Stimulated activated naive CD8-positive, alpha-beta T cell treated with anti-CD3 and anti-CD28 coated beads, Interleukin-15, Interleukin-2, amounts not matched to agents 100 U/mL and 50 U/mL, for 24 hours (primary cell): ENCODE data around the gene SERPINE1.

ENCODE experiments used
- ATAC-seq: fragments of 150-1000 bp; cut with Tn5 transposase; one replicate; pipeline ENCODE4 v1.10.0; 2021
- DNase-seq: peaks from one replicate; pipeline ENCODE4 v3.0.0; 2021

Gene SERPINE1

DNA sequence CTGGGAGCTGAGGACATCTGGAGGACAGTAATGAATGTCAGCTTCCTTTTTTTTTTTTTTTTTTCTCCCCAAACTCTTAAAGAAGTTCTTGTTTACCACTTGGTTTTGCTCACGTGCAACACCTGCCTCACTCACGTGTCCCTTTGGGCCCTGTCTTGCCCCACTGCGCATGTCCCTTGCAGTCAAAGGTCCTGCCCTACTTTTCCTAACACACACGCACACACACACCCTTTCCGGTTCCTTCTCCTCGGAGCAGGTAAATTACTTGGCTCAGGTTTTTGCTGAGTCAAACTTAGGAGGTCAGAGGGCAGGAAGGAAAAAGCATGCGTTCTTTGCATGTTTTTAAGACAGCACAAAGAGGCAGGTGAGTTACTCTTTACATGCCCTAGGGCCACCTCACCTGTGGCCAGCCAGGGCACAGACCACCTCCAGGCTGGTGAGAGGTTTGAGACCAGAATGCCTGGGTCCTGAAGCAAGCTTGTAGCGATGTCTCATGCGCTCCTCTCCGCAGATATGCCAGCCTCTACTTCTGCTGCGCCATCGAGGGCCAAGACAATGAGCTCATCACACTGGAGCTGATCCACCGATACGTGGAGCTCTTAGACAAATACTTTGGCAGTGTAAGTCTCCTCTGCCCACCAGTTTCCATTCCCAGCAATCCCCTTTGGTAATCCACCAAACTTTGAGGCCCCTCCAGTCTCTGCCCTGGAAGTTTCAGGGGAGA lies 30.1 kb downstream of the SERPINE1 start:
- no peak for ATAC-seq
- no peak for DNase-seq

GRCh38 chr7:101159696-101160674 lies 33.1 kb downstream of the SERPINE1 start:
- DNase-seq (no peak), ATAC-seq (no peak)

GRCh38 chr7:101160910-101161309 lies 34.0 kb downstream of the SERPINE1 start:
- ATAC-seq (no peak), DNase-seq (no peak)

- no peak for ATAC-seq
These were observed 35.0 kb downstream of the SERPINE1 start for GRCh38 chr7:101161692-101162471.

DNA sequence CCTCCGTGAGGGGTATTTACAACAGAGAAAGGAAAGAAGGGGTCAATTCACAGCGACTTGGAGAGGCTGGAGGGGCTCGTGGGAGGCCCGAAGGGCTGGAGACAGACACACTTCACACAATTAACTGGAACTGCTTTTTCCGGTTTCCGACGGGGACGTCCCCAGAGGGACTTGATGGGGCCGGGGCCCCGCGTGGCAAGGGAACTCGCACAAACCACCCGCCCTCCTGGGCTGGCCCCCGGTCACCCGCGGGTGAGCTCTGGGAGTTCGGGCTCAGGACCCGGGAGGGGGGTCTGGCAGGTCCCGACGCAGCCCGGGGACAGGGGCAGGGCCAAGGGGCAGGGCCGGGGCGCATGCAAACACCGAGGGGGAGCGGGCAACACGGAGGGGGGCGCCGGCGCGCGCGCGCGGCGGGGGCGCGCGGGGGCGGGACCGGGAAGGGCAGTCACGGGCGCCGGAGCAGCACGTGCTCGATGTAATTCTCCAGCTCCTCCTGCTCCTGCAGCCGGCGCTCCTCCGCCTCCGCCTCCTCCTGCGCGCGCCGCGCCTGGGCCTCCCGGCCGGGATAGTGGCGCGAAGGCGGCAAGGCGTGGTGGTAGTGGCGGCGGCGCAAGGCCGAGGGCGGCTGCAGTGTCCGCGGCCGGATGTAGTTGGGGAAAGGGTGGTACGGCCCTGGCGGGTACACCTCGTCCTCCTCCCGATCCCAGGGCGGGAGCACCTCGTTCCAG lies 35.8 kb downstream of the SERPINE1 start:
- ATAC-seq (no peak), DNase-seq (peak; percentile 35)

More at GRCh38 chr7:101161692-101162471, 35.0 kb downstream of the SERPINE1 start:
- DNase-seq, result no peak

GRCh38 chr7:101163279-101164070 lies 36.6 kb downstream of the SERPINE1 start:
- DNase-seq (no peak), ATAC-seq (no peak)

DNA sequence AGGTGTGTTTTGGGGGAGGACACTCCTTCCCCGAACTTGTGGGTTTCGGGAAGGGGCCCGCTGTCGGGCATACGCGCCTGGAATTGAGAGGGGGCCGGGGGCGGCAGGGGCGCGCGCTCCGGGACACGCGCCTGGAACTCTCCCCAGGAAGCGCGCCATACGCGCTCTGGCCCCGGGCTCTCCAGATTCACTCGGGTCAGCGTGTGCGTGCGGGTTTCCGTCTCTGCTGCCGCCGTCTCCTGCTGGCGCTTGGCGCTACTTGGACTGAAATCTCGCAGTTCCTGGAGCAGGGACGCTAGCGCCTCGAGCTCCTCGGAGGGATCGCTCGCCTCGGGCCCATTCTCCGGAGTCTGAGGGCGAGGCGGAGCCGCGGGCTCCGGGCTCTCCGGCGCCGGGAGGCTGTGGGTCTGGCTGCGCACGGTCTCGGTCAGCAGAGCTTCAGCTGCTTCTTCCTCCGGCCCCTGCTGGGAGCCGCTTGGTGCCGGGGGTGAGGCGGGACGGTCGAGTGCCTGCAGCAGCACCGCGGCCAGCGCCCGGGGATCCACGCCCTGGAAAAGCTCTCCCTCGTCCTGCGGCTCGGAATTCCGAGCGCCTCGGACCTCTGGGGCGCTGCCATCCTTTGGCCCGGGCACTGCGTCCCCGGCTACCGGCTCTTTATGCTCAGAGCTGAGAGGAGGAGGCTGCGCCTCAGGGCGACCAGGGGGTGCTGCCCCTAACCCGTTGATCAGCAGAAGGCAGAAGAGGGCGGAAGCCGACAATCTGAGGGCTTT lies 37.4 kb downstream of the SERPINE1 start:
- no peak for DNase-seq
- ATAC-seq, result no peak

GRCh38 chr7:101165075-101165957 lies 38.4 kb downstream of the SERPINE1 start, which contains the start of gene VGF:
Gene VGF (minus strand): TSS chr7:101165569. CDS start chr7:101164843, 726 bp downstream.
- DNase-seq (peak; percentile 96), ATAC-seq (peak; percentile 78)

DNA sequence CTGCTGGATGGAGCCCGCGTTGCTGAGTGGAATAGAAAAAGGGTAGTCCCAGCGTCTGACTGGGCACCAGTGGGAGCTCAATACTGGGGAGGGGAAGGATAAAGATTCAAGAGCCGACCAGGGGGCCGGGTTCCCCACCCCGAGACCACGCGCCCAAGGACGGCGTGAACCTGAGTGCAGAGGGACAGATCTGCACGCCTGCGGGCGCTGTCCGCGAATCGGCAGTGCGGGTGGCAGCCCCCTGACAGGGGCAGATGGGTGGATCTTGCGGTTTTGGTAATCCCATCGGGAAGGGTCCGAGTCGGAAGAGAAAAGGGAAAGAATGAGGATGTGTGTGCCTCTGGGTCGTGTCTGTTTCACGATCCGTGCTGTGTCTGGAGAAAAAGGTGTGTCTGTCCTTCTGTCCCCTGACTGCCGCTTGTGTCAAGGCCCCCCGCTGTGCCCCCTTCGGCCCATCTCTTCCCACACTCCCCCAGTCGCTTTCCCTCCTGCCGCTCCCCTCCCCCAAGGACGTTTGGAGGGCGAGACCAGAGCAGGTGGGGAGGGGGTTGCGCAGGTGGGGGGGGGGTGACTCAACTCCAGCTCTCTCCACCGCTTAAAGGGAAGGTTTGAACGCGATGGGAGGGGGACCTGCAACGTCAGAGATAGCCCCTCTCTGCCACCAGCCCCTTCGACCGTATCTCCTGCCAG lies 39.2 kb downstream of the SERPINE1 start:
- no peak for ATAC-seq
- DNase-seq, result no peak

DNA sequence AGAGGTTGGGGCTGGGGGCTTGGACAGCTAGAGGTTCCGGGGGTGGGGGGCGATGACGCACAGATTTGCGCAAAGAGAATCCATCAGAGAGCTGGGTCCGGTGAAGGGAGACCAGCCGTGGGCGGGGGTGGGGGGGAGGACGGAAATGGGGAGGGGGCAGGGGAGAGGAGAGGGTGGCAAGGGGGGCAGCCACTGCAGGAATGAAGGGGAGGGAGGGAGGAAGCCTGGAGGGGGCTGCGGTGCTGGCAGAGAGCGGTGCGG lies 39.7 kb downstream of the SERPINE1 start:
- no peak for ATAC-seq
- DNase-seq, result no peak

- ATAC-seq (no peak), DNase-seq (no peak)
These were observed 40.2 kb downstream of the SERPINE1 start for GRCh38 chr7:101166909-101167644.

DNA sequence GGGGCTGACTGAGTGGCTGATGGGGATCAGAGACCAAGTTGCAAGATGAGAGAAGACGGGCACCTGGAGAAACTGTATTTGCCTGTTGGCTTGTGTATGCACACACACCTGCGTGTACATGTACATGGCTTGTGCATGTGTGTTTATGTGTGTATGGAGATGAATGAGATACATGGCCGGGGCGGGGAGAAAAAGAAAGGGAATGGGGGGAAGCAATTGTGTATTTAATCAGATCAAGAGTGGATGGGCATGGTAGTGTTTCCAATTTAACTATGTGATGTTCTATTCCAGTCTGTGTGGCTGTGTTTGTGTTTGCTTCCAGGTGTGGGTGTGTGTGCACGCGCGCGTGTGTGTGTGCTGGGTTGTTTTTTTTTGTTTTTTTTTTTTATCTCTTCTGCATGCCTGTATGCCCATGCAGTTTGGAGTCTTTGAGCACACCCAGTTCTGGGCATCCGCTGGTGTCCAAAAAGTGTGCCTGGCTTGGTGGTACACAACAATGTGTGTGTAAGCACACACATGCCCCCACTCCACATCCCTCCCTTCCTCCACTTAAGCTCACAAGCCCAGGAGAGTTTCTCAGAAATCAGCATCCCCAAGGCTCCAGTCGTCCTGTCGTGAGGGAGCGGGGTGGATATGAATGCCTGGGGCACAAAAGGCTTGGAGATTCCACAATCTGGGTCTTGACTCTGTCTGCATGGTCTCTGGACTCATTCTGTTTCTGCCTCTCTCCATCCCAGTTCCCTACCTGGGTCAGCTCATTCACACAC lies 40.9 kb downstream of the SERPINE1 start:
- no peak for DNase-seq
- ATAC-seq, result no peak

DNA sequence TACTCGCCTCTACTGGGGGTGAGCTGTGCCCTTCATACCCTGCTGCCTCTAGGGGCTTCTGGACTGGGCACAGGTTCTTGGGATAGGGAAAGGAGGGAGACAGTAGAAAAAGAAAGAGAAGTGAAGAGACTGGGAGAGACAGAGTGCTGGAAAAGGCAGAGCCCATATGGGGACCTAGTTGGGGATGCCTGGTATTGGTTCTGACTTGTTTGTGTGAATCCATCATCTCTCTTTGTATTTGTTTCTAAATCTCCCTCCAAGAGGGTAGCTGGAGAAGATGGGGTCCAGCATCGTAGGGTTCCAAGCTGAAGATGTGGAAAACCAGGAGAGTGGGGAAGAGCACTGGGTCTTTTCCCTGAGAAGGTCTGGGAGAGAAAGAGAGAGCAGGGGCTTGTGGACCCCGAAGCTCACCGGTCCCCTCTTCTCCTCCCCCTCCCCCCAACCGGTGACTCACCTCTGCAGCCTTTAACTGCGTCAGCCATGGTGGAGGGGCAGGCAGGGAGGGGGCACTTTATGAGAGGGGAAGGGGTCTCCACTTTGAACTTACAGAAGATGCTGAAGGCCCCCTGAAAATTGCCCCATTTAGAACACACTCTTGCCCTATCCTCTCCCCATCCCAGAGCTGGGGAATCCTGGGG lies 41.6 kb downstream of the SERPINE1 start:
- DNase-seq (peak; percentile 48), ATAC-seq (no peak)

DNA sequence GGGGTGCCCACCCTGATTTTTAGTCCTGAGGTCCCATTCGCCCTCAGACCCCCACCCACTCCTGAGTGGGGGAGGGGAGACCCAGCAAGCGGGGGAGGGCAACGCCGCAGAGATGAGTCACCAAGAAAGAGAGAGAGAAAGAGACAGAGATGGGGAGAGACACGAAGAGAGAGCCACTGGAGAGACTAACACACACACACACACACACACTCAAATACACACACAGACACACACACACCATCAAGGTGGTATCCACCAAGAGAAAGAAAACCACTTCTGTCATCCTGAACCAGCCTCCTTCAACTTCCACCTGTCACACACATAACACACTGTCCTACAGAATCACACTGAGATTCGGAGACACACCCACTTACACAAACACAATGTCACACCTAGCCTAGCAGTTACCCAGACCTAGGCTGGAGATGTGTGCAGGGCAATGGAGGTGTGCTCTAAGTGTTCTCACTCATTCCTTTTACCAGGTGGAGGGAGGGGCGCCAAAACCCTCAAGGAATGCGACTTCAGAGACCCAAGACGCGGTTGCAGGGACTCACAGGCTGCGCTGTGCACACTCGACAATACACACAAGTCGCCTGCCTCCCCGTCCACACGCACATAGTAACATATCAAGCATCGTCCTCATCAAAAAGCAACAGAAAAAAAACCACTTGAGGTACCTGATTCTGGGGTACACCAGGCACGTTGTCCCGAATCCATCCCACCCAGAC lies 42.4 kb downstream of the SERPINE1 start:
- ATAC-seq, result no peak
- no peak for DNase-seq

DNA sequence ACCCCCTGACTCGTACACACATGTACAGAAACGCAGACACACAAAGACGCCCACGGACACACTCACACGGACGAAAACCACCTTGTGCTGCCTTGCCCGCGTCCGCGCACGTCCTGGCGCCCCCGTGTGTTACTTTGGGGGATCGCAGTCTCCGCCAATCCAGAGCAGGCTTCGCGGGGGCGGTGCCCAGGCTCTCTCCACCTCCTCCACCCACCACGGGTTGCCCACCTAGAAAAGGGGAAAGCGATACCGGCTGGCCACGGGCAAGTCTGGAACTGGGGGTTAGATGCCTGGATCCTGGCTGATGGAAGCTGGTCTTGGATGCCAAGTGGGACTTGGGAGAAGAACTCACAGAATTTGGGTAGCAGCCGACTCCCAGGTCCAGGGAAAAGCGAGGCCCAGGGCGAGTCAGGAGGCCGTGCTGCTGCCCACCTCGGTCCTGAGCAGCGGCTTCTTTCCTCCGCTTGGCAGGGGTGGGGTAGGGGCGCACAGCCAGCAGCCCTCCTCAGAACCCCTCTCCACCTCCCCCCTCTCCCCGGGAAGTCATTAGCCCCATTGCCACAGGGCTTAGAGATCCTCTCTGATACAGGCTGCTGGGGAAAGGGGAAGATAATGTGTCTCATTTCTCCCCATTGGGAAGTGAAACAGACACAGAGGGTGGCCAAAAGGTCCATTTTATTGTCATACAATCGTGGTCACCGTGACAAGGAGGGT lies 43.1 kb downstream of the SERPINE1 start:
- ATAC-seq (peak; percentile 27), DNase-seq (peak; percentile 88)
